Renal pelvis (tissue), 4 donors: ENCODE data around the gene MAGI2. TPM values are rescaled to one million over a fixed set of nuclear protein-coding genes. Genes with fewer than 3 reads are reported as not detected.
A peak's percentile ranks its signal among the peaks of the same experiment; 100 is the strongest.

Experiments
- DNase-seq: peaks from one replicate; pipeline ENCODE4 v3.0.0-alpha.2; 2013
- polyA plus RNA-seq, 3 donors: library from polyadenylated mRNA; unstranded; fragments of 120-200 nt; gene quantifications; one replicate each; pipeline ENCODE4 v1.2.1, GENCODE V29; 2013; ENCODE audit not compliant: insufficient read length in 3 of 3

MAGI2 gene
- polyA plus RNA-seq, 3 donors: 33.9 to 41.0 (median 34.3) TPM

DNA sequence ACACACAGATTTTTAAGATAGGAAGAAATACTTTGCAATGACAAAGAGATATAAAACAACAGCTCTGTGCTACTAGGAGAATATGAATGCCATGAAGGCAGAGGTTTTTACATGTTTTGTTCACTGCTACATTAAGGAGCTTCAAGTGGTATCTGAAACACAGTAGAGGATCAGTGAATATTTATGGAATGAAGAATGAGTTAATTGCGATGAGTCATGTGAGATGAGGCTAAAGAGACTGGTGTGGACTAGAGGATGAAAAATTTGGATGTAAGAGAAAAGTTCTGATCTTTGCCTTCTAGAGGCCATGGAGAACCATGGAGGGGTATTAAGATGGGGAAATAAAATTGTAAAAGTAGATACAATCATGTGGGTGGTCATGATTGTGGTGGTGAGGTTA is 1220.7 kb downstream of the MAGI2 start:
- DNase-seq: no peak

DNA sequence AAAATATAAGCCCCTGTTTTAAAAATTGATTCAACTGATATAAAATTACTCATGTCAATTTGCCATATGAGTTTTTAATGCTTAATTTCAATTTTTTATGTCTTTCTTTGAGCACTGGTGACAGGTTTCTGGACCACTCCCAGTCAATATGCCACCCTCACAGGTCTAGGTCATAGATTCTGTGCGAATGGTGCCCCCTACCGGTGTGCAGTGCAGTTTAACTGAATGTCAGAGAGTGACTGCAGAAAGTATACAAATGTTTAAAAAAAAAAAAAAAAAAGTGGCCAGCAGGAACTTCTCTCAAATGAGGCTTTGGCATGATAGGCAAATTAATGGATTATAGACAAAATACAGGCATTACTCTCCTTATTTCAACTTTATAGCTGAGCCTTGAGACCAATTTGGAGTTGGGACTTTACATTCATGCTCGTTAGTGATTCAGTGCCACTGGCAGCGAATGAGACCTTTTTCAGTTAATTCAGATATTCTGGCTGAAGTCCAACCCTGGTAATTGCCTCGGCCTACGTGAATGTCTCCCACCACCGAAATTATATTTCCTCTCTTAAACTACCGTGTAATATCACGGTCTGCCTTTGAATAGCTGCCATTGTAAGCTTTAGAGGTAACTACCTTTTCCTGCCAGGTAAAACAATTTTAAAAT is 1227.3 kb downstream of the MAGI2 start:
- peak; percentile 22 for DNase-seq

DNA sequence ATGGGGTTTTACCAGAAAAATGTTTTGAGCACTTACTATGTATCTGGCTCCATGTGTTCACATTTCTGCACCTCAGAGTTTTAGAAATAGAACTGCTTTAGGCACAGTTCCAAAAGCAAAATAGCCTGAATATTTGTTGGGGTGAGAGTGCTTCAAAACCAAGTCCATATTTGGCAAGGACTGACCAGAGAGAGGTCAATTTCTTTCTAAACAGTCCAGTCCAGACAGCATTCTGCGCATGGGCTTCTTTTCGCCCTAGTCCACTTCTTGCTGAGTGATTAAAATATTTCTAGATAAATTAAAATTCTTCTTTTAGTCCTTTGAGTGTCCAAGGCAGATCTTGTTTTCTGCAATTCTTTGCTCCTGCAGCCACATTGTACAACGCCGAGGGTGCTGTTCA is 1227.9 kb downstream of the MAGI2 start:
- DNase-seq: peak; percentile 21

DNA sequence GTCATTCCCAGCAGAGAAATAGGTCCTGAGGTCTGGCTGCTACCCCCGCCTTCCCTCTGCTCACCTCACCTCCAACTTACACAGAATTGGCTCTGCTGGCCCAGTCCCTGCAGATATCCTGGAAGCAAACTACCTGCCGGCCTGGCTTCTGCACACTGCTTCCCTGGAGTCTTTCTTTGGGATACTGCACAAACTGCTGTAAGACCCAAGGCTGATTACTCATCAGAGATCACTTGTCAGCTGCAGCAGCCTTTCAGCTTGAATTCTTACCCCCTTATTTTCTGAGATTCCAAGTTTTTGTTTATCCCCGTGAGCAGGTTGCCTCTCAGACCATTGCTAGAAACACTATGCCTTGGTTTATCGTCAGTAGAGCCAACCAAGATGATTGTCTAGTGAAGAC is 1228.5 kb downstream of the MAGI2 start:
- no peak for DNase-seq

DNA sequence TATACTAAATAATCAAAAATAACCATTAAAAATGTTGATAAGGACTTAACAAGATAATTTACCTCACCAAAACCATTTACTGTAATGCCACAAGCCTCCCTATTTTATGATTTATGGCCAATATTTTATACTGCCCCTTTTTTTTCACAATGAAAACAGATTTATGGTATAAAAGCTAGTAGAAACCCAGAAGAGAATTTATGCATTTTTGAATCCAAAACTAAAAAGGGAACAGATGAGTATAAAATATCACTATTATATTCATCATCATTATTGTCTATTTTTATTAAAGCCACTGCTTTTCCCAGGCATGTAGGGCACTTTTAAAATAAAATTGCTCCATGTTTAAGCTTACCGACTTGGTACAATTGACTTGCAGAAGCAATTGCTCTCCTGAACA is 1229.9 kb downstream of the MAGI2 start:
- DNase-seq: no peak

DNA sequence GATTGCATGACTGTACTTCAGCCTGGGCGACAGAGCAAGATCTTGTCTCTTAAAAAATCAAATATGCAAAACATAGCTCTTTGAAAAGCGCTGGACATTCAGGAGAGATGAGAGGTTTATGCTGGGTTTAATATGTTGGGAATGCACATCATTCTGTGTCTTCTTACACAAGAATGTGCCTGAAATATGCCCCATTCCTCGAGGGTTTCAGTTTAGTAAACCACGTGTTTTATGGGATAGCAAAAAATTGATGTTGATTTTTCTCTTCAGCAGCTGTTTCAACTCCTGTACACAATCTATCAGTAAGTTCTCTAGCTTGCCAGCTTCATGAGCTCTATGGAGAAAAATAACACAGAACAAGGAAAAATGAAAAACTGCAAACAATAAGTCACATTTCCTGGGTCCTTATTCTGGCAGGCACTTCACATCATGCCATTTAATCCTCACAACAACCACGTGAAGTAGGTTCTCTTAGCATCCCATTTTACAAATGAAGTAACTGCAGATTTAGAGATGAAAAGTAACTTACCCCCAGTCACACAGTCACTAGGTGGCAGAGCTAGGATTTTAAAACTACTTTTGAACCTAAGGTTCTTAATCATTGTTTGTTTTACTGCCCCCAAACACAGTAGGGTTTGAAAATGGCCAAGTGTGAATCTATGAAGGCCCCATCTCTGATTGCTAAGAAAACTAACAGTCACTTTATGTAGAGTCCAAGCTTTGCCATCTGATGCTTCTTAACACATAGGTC is 1231.3 kb downstream of the MAGI2 start:
- no peak for DNase-seq

DNA sequence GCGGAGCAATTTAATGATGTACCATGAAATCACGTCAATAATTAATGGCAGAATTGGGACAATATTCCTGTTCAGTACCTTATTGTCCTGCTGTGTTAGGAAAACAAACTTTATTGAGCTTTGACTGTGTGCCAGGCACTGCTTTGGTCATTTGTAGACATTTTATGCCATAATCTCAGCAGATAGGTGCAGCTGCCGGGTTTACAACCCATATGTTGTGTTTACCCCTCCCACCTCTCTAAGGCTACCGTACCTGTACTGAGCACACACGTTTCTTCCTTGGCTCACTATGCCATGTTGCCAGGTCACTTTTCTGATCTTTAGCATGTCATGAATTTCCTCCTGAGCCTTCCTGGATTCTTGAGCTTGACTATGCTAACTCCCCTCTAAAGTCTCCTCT is 1232.7 kb downstream of the MAGI2 start:
- no peak for DNase-seq

DNA sequence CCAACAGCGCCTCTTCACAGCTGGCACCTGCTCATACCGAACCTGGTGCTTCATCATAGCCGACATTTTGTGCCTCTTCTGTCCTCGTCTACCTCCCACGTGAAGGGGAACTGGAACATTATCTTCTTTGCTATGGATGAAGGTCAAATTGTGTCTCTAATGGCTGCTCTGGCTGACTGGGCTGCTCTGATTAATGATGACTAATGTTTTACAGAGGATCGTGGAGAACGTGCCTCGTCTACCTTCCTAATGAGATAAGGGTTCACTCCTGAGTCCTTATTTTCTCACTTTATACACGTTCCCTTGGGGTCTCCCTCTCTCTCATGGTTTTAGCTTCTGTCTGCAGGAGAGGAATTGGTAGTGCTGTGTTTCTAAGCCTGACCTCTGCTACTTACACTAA is 1234.6 kb downstream of the MAGI2 start:
- no peak for DNase-seq

DNA sequence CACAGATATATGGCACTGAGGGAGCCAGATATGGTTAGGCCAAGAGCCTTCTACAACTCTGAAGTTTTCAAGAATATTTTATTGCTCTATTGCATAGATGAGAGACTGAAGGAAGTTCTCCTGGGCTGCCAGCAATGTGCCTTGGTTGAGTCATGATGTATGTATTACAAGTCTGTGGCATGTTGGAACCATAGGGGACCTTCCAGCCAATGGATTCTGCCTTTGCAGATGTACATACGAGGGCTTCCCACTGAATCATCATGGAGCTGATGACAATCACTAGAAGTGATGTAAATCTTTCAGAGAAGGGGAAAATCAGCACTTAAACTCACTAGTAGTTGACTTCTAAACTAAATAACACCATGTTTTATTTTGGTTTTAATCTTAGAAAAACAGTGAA is 1235.4 kb downstream of the MAGI2 start:
- no peak for DNase-seq

DNA sequence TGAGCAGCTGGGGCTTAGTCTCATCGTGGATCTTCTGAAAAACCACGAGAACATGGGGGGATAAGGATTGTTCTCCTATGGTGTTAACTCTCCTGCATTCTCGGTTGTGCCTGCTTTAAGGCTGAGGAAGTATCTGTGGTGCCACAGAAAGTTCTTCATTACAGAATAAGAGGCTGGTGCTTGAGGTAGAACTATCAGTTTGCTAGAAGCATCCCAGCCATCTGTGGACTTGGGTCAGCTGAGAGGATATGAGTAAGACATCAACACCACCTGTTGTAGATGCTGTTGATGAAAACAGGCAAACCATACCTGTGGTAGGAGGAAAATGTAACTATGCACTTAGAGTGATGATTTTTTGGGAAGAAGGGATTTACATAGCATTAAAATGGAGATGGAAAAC is 1238.3 kb downstream of the MAGI2 start:
- no peak for DNase-seq

DNA sequence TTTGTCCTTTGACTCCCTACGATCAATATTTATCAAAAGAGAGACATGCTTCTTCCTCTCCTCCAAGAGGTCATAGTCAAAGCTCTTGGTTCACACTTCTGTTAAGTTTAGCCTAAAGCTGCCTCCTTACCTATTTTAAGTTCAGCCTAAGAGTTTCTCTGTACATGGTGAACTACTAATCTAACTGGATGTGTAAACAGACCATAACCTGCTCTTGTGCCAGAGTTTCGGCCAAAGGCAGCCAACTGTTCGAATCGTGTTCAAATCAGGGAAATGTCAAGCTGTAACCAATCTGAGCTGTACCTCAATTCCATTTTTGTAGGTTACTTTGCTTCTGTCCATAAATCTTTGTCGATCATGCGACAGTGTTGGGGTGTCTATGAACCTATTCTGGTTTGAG is 1240.1 kb downstream of the MAGI2 start:
- no peak for DNase-seq

DNA sequence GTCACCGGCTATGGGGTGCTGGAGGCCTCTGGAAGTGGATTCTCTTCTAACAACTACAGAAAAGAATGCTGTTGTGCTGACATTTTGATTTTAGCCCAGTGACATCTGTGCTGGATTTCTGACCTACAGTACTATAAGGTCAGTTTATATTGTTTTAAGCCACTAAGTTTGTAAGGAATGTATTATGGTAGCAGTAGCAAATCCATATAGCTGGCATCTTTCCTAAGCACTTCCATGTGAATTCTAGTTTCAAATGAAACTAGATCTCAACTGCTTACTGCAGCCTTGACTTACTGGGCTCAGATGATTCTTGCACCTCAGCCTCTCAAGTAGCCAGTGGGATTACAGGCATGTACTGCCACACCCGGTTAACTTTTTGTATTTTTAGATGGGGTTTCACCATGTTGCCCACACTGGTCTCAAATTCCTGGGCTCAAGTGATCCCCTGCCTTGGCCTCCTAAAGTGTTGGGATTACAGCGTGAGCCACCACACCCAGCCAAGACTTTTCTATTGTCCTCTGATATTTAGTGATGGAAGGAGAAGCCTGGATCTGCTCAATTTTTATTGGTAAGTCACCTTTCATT is 1240.9 kb downstream of the MAGI2 start:
- no peak for DNase-seq

DNA sequence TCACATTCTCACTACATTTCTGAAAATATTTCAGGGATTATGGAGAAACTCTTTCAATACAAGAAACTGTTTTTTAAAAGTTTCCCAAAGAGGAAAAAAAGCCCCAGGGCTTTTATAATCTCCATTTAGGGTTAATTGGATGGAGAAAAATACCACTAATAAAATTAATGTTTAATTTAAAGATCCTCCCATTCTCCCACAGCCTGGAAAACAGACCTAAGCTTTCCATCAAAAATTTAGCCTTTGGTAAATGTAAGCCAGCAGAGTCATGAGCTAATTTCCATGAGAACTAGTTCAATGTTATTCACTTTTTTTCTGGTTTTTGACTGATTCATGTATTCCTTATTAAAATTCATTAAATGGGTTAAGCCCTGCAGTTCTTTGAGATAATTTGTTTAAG is 1246.2 kb downstream of the MAGI2 start:
- no peak for DNase-seq

DNA sequence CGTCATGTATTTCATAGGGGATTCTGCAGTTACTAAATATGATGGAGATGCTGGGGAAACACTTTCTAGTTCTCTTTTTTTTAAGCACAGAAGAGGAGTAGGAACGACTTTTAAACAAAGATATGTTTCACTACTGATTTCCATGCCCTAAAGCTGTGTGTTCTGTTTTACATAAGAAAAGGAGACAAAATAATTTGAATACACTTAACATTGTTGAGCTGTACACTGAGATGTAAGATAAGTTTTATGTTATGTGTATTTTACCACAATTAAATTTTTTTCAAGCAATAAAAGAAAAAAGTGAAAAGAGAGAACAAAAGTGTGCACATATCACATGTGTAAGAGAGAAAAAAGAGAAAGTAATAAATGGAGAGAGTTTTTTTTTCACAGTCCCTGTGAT is 1246.7 kb downstream of the MAGI2 start:
- no peak for DNase-seq

DNA sequence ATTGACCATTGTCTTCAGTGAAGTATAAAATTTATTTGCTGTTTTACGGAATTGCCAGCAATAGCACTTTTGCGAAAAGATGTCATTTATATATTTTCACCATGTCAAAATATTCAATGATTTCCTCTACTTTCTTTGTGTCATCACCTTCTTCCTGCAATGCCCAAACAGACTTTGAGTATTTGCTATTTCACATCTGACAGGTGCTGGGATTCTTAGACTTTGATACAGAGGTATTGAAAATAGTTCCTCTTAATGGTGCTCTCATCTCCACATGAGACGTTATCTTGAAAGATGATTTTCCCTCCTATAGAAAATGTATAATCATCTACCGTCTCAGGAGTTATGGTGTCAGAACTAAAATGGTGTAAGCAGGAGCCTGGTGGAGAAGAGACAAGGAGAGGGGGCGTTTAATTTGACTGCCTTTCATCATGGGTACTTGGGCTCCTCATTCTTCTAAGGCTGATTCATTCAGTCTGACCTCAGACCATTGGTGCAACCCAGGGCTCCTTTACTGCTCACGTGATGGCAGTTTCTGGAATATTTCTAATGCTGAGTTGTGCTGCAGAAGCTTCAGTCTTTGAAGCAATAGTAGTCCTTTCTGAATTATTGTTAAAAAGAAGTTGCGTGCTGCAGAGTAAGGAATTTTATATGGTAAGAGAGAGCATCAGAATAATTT is 1250.3 kb downstream of the MAGI2 start:
- DNase-seq: no peak

DNA sequence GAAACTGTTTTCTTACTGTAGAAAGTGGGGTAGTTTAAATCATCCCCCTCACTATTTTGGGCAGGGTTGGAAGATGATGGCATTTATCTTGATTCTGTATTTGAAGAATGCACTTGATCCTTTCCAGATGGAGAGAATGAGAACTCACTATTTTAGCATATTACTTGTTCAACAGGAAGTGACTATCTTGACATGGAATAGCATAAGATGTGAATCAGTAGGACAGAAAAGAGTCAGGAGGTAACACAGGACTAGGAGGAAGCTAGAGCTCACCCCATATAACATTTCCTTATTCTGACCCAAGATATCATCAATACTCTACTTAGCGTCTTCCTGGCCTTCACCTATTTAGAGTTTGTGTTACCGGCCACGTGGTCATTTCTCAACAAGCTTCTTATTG is 1254.7 kb downstream of the MAGI2 start:
- DNase-seq: no peak

DNA sequence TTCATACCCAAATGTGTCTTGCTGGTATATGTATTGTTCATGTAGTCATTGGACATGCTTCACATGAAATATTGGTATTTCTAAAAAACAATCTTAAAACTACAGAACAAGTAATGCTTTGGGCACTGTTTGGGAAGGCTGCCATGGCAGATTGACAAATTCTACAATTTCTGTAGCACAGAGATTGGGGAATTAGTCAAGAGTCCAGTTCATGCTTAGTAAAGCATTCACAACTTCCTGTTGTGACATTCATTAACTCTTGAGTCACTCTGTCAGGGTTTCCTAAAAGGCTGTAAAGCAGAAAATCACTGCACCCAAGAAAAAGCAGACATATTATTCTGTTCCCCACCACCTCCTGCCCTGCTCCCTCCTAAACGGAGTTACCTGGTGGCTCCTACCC is 1256.0 kb downstream of the MAGI2 start:
- no peak for DNase-seq

DNA sequence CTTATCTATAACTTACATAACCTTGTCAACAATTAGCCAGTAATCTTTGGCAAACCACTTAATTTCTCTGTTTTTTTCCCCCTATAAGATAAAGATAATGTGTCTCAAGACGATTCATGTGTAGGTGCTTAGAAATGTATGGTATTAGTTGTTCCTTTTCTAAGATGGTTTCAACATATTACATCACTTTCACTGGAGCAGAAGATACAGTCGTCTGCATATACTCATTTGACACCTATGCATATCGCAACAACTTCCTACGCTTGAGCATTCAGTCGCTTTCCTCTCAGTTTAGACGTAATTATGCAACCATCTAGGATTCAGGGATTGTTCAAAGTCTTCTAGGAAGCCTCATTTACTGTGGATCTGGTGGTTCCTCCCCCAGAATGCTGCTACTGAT is 1258.2 kb downstream of the MAGI2 start:
- DNase-seq: no peak

DNA sequence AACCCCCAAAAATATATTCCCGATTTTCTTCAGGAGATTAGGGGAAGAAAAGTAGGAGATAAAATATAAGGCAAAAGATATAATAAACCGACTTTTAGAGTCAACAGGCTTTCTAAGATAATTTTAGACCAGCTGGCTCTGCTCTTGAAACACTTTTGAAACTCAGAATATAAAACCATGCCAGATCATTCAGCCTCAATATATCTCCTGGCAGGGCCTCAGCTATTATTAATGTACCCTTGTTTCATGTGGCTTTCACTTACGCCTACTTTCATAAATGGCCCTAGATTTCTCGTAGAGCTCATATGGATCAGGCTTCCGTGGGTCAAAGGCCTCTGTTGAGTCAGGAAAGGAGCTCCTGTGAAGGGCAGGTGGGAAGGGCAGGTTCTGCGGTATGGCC is 1258.9 kb downstream of the MAGI2 start:
- DNase-seq: no peak

DNA sequence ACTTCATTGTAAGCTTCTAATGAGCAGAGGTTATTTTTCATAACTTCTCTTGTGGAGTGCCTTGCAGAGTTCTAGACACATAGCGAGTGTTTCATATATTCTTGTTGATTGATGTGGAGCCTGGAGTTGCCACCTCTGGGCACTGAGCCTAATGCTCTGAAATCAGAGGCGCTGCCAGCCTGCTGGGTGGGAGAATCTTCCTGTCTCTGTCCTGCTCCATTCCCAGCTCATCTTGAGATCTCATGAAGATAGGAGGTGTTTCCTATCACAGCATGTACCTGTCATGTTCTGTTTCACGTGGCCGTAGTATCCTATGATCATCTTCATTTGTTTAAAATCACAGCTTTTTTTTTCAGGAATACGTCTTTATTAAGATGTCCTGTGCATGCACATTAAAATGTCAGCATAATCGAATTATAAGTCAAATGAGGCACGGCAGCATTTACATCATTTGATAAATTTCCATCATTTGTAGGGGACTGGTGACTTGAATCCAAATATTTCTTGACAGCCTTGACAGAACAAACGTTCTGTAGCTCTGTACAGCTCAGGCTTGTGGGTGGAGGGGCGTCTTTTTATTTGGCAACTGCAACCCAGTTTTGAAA is 1261.9 kb downstream of the MAGI2 start:
- DNase-seq: no peak

DNA sequence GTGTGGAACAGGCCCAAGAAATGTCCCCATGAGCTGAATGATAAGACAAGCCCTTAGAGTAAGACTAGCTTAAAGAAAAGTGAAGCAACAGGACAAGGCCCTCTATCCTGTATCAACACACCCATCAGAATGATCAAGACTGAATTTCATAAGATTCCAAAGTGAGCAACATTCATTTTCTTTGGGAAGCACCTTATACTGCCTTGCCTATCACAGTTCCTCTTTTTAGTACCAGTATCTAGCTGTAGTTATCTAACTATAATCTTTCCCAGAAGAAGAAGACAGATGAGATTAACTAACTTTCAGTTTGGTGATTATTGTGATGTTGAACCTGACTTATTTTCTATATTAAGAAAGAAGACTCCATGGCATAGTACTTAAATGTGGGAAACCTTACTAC is 1263.7 kb downstream of the MAGI2 start:
- DNase-seq: no peak

DNA sequence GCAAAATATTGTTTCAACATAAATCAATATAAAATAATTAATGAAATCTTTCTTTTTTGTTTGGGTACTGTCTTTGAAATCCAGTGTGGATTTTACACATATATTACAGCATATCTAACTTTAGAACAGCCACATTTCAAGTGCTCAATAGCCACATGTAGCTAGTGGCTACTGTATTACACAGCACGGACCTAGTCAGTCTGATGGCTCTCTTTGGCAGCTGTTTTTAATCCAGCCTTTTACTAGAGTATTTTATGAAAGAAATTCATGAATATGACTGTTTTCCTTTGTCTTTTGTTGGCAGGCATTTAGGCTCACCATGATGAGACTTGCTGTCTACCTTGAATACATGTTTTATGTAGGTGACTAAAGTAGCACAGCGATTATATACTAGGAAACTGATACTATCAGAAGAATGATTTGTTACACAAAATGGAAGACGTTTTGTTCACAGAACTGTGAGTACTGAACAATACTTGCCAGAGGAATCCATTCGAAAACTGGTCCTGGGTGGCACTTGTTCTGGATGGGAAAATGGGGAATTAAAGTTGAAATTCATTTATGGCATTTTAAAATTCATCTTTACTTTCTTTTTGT is 1268.2 kb downstream of the MAGI2 start:
- DNase-seq: no peak
